Measurements from ENCODE around the gene MYB. TPM values are rescaled to one million over a fixed set of nuclear protein-coding genes. Genes with fewer than 3 reads are reported as not detected.

Gene MYB
- total and polyA plus RNA-seq, 2 of the 8 experiments (the other 6 are each of a cell fraction or from before 2014, with no cell fraction given), result 4.0 to 7.6 TPM

DNA sequence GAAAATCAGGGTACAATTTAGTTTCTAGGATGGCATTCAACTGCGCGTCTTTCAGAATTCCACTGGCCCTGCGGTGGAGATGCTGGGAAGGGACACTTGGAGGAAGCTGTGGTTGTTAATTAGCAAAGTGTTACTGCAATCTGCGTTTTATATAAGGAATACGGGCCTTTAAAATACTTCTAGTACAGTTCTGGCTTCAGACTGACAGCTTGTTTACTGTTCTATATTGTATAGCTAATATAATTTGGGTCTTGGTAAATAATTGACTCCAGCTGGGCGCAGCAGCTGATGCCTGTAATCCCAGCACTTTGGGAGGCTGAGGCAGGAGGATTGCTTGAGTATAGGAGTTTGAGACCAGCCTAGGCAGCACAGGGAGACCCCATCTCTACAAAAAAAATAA is 63.7 kb downstream of the MYB start:
- no peak overlapping the region for H4K91ac ChIP-seq (replicated peaks; ENCODE audit: insufficient read length, low read length)
- FAIRE-seq, result no peak
- CTCF ChIA-PET (ENCODE audit: partially characterized antibody), result interaction anchor here (0.8 to 2.4 kb wide), 2 partner anchors 15 to 124 kb away, joined by 3 to 6 read pairs; no protein-coding TSS in a partner anchor
- TF ChIP-seq SP2 (IDR thresholded peaks at IDR 0.05; ENCODE audit: low read length), result no peak
- TF ChIP-seq SRF (IDR thresholded peaks at IDR 0.05; ENCODE audit: low read depth, low read length), result no peak
- no peak for TF ChIP-seq TAF7 (optimal IDR thresholded peaks at IDR 0.05; ENCODE audit: borderline replicate concordance, low read depth, low read length)
- no peak for TF ChIP-seq GTF2F1 (IDR thresholded peaks at IDR 0.05; ENCODE audit: borderline replicate concordance, low read depth, low read length)

More for the DNA sequence above, 63.7 kb downstream of the MYB start:
- Histone ChIP-seq H4K20me1 (replicated peaks in 1 of 2; ENCODE audit: control insufficient read depth in 1 of 2, insufficient read depth in 2 of 2, low read length in 2 of 2) (no peaks in the 10 kb centered on the region), H3K4me1 (replicated peaks in 1 of 4; ENCODE audit: control insufficient read depth in 3 of 4, insufficient read depth in 4 of 4, low read length in 3 of 4) (peaks cover 0 to 7% (median 5%) of the 10 kb centered on the region in 4 experiments; a peak in 3 of 7 replicates), H2BK15ac (ENCODE audit: low read length) (no peak overlapping the region), H3K79me2 (ENCODE audit: control insufficient read depth in 1 of 2, insufficient read depth in 2 of 2, low read length in 2 of 2) (no peaks in the 10 kb centered on the region), H3K9ac (replicated peaks in 1 of 4; ENCODE audit: extremely low read depth in 1 of 4, low read depth in 3 of 4, low read length in 3 of 4) (no peak overlapping the region), H3K9me3 (ENCODE audit: insufficient read depth in 2 of 2, low read depth in 1 of 2, low read length in 1 of 2) (no peaks in the 10 kb centered on the region), H3K14ac (ENCODE audit: insufficient read length) (no peak overlapping the region), H2AK5ac (ENCODE audit: low read depth, low read length) (no peak overlapping the region), H2BK120ac (replicated peaks; ENCODE audit: low read depth, low read length) (no peak overlapping the region), H3K56ac (replicated peaks; ENCODE audit: insufficient read length, low read depth, low read length) (no peak overlapping the region), H2AFZ (ENCODE audit: low read length) (peak overlapping the region; percentile 85; the same call in 1 of the 2 replicates), H3K4me2 (ENCODE audit: insufficient read depth in 1 of 2, low read depth in 2 of 2, low read length in 2 of 2) (no peak overlapping the region), H3K18ac (ENCODE audit: extremely low read depth, low read length) (no peak overlapping the region), H3K4me3 (ENCODE audit: extremely low read depth in 1 of 4, insufficient read depth in 2 of 4, low read depth in 3 of 4, low read length in 4 of 4) (no peak overlapping the region), H3K36me3 (ENCODE audit: control insufficient read depth in 2 of 4, insufficient read depth in 4 of 4, low read length in 3 of 4) (no peaks in the 10 kb centered on the region), H2BK20ac (ENCODE audit: low read length) (no peak overlapping the region), H3K27me3 (replicated peaks in 1 of 4; ENCODE audit: control insufficient read depth in 3 of 4, extremely low read depth in 1 of 4, insufficient read depth in 3 of 4, low read length in 3 of 4) (no peaks in the 10 kb centered on the region), H3K23me2 (ENCODE audit: low read depth, low read length) (no peaks in the 10 kb centered on the region), H4K8ac (ENCODE audit: extremely low read depth, insufficient read depth, low read length) (no peak overlapping the region), H3K79me1 (ENCODE audit: low read depth, low read length) (no peaks in the 10 kb centered on the region), H2BK5ac (ENCODE audit: low read depth, low read length) (no peak overlapping the region; the same call in 1 of the 2 replicates), H3K27ac (ENCODE audit: low read depth, low read length) (no peak overlapping the region), H3K4ac (replicated peaks; ENCODE audit: insufficient read length, low read depth, low read length) (no peak overlapping the region), H3K23ac (ENCODE audit: insufficient read length) (no peak overlapping the region), H2BK12ac (ENCODE audit: low read depth, low read length) (no peak overlapping the region), H4K5ac (ENCODE audit: insufficient read length, low read depth, low read length) (no peak overlapping the region)
- POLR2A ChIA-PET (ENCODE audit: partially characterized antibody), result no interaction called here
- DNase-seq (ENCODE audit: low read depth in 1 of 2, low spot score in 2 of 2), result no peak
- WGBS, 2 experiments (ENCODE audit: extremely low coverage in 1 of 2, insufficient coverage in 1 of 2, insufficient read length in 1 of 2, insufficient replicate concordance in 2 of 2, low coverage in 1 of 2, low lambda C conversion rate in 2 of 2, missing lambda C conversion rate in 1 of 2), result 96% methylated on average over 6 of the region's 6 CpGs; no CpG with 5 or more reads in 1 of the 2 experiments

All from H1 (cell line).